HG03439 (cell line): ENCODE data around the gene ANKRD60.

ENCODE experiments used
- ATAC-seq: cut with Tn5 transposase; IDR thresholded peaks from one replicate; pipeline ENCODE4 v1.9.1; 2021; ENCODE audit warnings: mild to moderate bottlenecking, moderate library complexity; ENCODE audit not compliant: unreplicated experiment

The ANKRD60 gene

DNA sequence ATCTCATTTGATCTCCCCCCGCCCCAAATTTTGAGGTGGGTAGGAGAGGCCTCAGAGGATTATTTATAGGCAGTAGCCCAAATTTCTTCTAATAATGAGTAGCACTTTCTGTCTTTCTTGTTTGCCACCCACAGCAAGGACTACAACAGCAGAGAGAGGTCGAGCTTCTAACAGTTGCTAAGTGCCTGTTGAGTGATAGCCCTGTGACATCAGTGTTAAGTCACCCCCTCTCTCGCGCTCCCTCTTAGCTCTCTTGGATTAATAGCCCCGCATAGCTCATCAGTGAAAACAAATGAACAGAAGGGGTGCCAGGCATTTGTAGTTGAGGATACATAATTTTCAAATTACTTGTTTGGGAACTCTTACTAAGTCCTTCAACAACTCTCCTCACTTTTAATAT lies 3.5 kb downstream of the ANKRD60 start:
- no peak for ATAC-seq

DNA sequence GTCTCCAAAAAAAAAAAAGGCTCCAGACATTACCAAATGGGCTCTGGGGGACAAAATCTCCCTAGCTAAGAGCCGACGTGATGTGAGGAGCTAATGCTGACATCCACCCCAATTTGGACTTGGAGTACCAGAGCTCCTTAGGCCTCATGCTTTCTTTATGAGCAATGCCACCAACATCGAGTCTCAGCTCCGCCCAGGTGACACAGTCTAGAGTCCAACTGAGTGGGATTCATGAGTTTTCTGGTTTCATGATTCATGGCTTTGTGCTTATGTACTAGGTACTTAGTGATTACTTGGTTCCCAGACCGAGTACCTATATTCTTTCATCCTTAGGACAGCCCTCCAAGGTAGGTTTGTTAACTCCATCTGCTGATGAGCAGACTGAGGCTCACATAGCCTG lies 4.4 kb downstream of the ANKRD60 start:
- no peak for ATAC-seq

- ATAC-seq, result no peak
Observed at GRCh38 chr20:58223358-58223941, 5.0 kb downstream of the ANKRD60 start.

GRCh38 chr20:58222446-58222845 lies 6.0 kb downstream of the ANKRD60 start:
- ATAC-seq, result no peak

- no peak for ATAC-seq
Observed at GRCh38 chr20:58219342-58219700, 9.1 kb downstream of the ANKRD60 start.

- ATAC-seq, result no peak
Observed at GRCh38 chr20:58218665-58219341, 9.7 kb downstream of the ANKRD60 start.

- ATAC-seq, result no peak
Observed at GRCh38 chr20:58216334-58216733, 12.1 kb downstream of the ANKRD60 start.

- no peak for ATAC-seq
Observed at GRCh38 chr20:58215116-58215515, 13.3 kb downstream of the ANKRD60 start.

- no peak for ATAC-seq
Observed at GRCh38 chr20:58214310-58214709, 14.1 kb downstream of the ANKRD60 start.

DNA sequence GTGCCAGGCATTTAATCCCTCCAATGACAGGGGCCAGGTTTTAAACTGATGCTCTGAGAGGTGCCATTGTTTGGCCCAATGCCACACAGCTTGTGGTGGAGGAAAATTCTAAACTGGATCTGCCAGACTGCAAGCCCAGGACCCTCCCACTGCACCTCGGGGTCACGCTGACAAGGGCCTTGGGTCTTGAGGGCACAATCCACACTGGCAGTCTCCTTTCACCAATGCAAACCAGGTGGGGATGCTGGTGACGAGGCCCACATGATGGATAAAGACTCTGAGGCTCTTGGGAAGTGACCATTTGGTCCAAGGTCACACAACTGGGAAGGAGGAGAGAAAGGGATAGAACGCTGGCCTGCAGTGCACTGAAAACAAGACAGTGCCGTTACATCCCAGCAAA lies 14.7 kb downstream of the ANKRD60 start:
- no peak for ATAC-seq

DNA sequence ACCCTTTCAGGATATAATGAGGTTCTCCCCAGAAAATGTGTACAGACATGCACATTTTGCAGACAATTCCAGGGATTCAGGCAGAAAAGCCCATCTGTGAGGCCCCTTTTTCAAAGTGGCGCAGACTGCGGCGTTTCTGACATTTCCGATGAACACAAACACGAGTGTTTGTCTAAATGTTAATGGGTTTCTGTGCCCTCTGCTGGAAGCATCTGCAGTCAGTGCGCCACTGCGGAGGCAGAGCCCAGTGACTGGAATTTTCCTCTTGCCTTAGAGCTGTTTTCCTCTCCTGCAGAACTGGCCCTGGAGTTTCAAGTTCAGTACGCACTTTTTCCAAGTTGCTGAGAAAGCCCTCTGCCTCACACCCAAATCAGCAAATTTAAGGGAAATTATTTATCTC lies 15.3 kb downstream of the ANKRD60 start:
- ATAC-seq, result no peak

GRCh38 chr20:58212636-58213035 lies 15.8 kb downstream of the ANKRD60 start:
- no peak for ATAC-seq

GRCh38 chr20:58210398-58210747 lies 18.1 kb downstream of the ANKRD60 start:
- ATAC-seq, result no peak

DNA sequence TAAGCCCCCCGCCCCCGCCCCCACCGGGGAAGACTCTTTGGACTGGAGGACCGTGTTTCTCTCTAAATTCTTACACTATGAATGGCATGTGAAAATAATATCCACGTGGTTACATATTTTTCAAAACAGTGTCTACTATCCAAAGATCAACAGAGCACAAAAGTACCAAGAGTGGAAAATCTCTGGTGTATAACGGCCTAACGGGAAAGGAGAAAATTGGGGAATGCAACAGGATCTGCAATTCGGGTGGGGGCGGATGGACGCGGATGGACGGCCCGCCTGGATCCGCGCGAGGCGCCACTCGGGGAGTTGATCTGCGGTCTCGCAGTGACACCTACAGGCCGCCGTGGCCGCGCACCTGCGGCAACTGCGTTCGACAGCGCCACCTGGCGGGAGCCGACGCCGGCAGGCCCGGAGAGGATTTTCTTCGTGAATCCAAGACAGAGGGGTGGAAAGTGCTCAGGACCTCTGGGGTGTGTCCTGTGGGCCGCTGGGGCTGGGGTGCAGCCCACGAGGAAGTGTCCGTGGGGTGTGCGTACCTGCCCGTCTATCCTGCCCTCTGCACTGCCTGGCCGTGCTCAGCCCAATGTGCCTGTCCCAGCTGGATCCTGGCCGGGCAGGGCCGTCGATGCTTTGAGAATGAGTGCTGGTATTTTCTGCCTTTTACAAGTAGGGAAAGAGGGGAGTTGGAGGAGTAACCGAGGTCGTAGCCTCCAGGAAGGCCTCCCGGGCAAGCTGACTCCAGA lies 18.6 kb downstream of the ANKRD60 start:
- ATAC-seq, result peak; percentile 87

DNA sequence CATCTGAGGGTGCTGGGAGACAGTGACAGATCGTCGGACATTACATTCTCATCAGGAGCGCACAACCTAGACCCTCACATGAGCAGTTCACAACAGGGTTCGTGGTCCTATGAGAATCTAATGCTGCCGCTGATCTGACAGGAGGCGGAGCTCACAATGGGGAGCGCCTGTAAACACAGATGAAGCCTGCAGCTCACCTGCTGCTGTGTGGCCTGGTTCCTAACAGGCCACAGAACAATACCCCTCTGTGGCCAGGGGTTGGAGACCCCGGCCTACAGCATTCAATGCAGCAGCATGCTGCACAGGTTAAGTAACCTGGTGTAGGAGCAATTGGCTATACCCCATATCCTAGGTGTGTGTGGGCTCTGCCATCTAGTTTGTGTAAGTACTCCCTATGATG lies 19.5 kb downstream of the ANKRD60 start:
- ATAC-seq, result no peak

GRCh38 chr20:58205850-58206249 lies 22.6 kb downstream of the ANKRD60 start:
- no peak for ATAC-seq

DNA sequence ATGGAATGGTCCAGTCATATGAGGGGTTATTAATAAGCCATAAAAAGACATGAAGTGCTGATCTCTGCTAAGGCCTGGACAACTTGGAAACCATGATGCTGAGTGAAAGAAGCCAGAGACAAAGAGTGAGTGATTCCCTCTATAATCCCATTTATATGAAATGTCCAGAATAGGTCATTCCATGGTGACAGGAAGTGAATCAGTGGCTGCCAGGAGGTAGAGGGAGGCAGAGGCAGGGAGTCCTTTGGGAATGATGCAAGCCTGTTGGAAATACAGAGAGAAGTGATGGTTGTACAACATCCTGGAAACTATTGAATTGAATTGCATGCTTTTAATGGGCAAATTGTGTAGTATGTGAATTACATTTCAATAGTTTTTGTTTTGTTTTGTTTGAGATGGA lies 26.4 kb downstream of the ANKRD60 start:
- no peak for ATAC-seq

DNA sequence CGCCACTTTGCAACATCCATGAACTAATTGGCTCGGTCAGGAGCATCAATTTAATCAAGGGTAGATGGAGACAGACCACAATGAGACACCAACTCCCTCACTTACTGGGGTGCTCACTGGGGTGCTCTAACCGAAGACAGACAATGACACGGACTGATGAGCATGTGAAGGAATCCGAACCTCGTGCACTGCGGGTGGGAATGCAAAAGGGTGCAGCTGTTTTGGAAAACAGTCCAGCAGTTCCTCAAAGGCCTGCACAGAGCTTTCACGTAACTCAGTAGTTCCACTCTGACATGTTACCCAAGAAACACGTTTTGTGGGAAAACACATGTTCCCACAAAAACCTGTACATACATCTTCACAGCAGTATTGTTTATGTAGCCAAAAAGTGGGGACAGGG lies 26.8 kb downstream of the ANKRD60 start:
- no peak for ATAC-seq

- no peak for ATAC-seq
Observed at GRCh38 chr20:58199469-58199868, 29.0 kb downstream of the ANKRD60 start.

DNA sequence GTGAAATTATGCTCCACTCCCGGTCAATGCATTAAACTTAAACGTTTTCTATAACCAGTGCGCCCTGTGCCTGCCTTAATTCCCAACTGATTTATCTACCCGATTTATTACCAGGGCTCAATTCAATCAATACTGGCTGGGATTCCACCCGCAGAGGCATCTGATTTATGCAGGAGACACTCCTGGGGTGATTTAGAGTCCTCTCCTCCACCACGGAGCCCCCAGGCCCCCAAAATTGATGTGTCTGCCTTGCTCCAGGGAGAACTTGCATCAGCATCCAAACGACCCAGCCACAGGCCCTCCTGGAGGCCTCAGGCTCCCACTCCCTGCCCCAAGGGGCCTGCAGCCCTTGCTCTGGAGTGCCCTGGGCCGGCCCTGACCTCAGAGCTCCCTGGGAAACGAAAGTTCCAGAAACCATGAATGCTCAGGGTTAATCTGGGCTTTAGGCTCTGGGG lies 29.5 kb downstream of the ANKRD60 start:
- no peak for ATAC-seq

DNA sequence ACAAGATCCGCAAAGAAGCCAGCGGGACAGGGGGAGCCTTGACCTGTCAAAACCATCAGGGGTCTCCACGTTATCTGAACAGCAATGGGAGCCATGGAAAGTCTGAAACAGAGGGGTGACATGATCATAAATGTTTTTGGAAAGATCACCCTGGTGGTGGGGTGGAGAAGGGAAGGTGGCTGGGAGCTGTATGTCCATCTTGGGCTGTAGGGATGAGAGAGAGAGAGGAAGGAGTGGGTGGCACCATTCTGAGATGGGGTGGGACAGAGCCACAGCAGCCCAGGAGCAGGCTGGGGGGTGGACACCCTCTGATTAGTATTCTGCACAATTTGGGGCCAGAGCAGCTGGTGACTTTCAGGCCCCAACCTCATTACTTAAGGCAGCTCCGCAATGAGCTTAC lies 30.1 kb downstream of the ANKRD60 start:
- no peak for ATAC-seq

DNA sequence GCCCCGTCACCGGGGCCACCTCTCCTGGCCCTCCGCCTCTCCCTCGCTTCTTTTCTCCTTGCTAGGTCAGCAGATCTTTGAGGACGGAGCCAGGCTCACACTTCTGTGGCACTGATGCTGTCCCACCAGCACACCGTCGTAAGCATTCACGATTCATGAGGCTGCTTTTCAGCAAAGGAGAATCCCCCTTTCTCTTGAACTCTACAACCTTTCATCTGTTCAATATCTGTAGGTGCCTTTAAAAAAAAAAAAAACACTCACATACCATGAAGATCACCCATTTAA lies 31.3 kb downstream of the ANKRD60 start:
- no peak for ATAC-seq
